Neural progenitor cell (in vitro differentiated cells): Measurements from ENCODE around the gene CCDC112. TPM values are rescaled to one million over a fixed set of nuclear protein-coding genes. Genes with fewer than 3 reads are reported as not detected.

Experiments
- DNase-seq: peaks from one replicate; pipeline ENCODE4 v3.0.0-alpha.2; 2016; ENCODE audit warnings: low spot score
- H2AFZ ChIP-seq: fragments of 200-600 bp; sonication (generic); replicated peaks from 2 replicates; pipeline ENCODE4 v1.6.1; 2016; ENCODE audit warnings: antibody characterized with exemption
- H3F3A ChIP-seq: fragments of 200-600 bp; sonication (generic); 2 replicates; pipeline ENCODE4 v1.6.1; 2016; ENCODE audit warnings: antibody characterized with exemption, low read depth
- H3K27ac ChIP-seq: fragments of 200-600 bp; sonication (generic); 2 replicates; pipeline ENCODE4 v1.5.1; 2016; ENCODE audit warnings: mild to moderate bottlenecking
- H3K27me3 ChIP-seq: fragments of 200-600 bp; sonication (generic); 2 replicates; pipeline ENCODE4 v1.6.1; 2016; ENCODE audit warnings: mild to moderate bottlenecking, moderate library complexity
- H3K36me3 ChIP-seq: fragments of 200-600 bp; sonication (generic); 2 replicates; pipeline ENCODE4 v1.5.1; 2016
- H3K4me1 ChIP-seq: fragments of 200-600 bp; sonication (generic); 2 replicates; pipeline ENCODE4 v1.6.1; 2016; ENCODE audit warnings: mixed run types
- H3K4me2 ChIP-seq: fragments of 200-600 bp; sonication (generic); 2 replicates; pipeline ENCODE4 v1.6.1; 2016
- H3K4me3 ChIP-seq: fragments of 200-600 bp; sonication (generic); 2 replicates; pipeline ENCODE4 v1.5.1; 2016
- H3K79me2 ChIP-seq: fragments of 200-600 bp; sonication (generic); 2 replicates; pipeline ENCODE4 v1.6.1; 2016; ENCODE audit warnings: low read depth
- H3K9ac ChIP-seq: fragments of 200-600 bp; sonication (generic); 2 replicates; pipeline ENCODE4 v1.6.1; 2016
- H3K9me3 ChIP-seq: fragments of 200-600 bp; sonication (generic); 2 replicates; pipeline ENCODE4 v1.5.1; 2016; ENCODE audit warnings: low read depth
- H4K20me1 ChIP-seq: fragments of 200-600 bp; sonication (generic); 2 replicates; pipeline ENCODE4 v1.6.1; 2016; ENCODE audit warnings: low read depth
- H3K27ac Mint-ChIP-seq: 3 replicates; pipeline ENCODE4 v1.8.0; 2021; ENCODE audit warnings: mixed read lengths
- H3K27me3 Mint-ChIP-seq: 2 replicates; pipeline ENCODE4 v1.8.0; 2022; ENCODE audit warnings: low read depth, mild to moderate bottlenecking, inconsistent platforms, moderate library complexity, mixed read lengths; ENCODE audit not compliant: insufficient read depth
- H3K36me3 Mint-ChIP-seq: 3 replicates; pipeline ENCODE4 v1.8.0; 2021; ENCODE audit warnings: mixed read lengths
- H3K4me1 Mint-ChIP-seq: 3 replicates; pipeline ENCODE4 v1.8.0; 2021; ENCODE audit warnings: mixed read lengths
- H3K4me3 Mint-ChIP-seq: 3 replicates; pipeline ENCODE4 v1.8.0; 2021; ENCODE audit warnings: mild to moderate bottlenecking, moderate library complexity, mixed read lengths
- H3K9me3 Mint-ChIP-seq: 3 replicates; pipeline ENCODE4 v1.8.0; 2020; ENCODE audit warnings: mixed read lengths
- EZH2 ChIP-seq: fragments of 200-600 bp; sonication (generic); IDR thresholded peaks from 2 replicates; pipeline ENCODE4 v1.6.1; 2017; ENCODE audit warnings: antibody characterized with exemption, mild to moderate bottlenecking, moderate library complexity
- EZH2phosphoT487 ChIP-seq: fragments of 200-600 bp; sonication (generic); IDR thresholded peaks from 2 replicates; pipeline ENCODE4 v1.6.1; 2017; ENCODE audit warnings: antibody characterized with exemption
- total RNA-seq: library from RNA; depleted of rRNA; stranded (reverse); fragments of >200 nt; gene quantifications from 2 replicates; pipeline ENCODE4 v1.2.3, GENCODE V29; 2015; ENCODE audit warnings: low replicate concordance
- TF ChIP-seq, protein P1 (sequence below): fragments of 200-600 bp; sonication (generic); IDR thresholded peaks from 2 replicates; pipeline ENCODE4 v1.5.1; 2017; ENCODE audit warnings: antibody characterized with exemption, mild to moderate bottlenecking

The CCDC112 gene
- total RNA-seq, 1 donor from 2014 or later, result 33.6 TPM

DNA sequence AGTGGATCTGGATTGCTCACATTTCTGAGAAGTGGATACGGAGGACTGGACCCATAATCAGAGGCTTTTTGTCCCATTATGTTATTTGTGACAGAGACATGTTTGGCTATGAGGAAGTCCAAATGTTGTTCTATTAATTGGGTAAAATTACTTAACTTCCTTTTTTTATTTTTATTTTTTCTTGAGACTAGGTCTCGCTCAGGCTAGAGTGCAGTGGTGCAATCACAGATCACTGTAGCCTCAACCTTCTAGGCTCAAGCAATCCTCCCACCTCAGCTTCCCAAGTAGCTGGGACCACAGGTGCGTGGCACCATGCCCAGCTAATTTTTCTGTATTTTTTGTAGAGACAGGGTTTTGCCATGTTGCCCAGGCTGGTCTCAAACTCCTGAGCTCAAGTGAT, 21.9 kb downstream of the CCDC112 start:
- Histone ChIP-seq H3K9me3 (no peaks in the 10 kb centered on the region), H3K4me3 (no peak overlapping the region), H3K9ac (no peak overlapping the region), H3F3A (no peaks in the 10 kb centered on the region), H3K27ac (no peak overlapping the region), H3K4me1 (no peaks in the 10 kb centered on the region), H3K27me3 (no peaks in the 10 kb centered on the region), H3K4me2 (no peak overlapping the region), H3K79me2 (no peaks in the 10 kb centered on the region), H2AFZ (no peak overlapping the region), H4K20me1 (no peaks in the 10 kb centered on the region), H3K36me3 (peaks cover 6% of the 10 kb centered on the region)
- Mint-ChIP-seq H3K9me3 (no peaks in the 10 kb centered on the region), H3K36me3 (peaks cover 3% of the 10 kb centered on the region), H3K27me3 (no peaks in the 10 kb centered on the region), H3K4me3 (no peak overlapping the region), H3K4me1 (no peaks in the 10 kb centered on the region), H3K27ac (no peak overlapping the region)
- TF ChIP-seq EZH2phosphoT487 (no peak), EZH2 (no peak)
- TF ChIP-seq, protein P1, sequence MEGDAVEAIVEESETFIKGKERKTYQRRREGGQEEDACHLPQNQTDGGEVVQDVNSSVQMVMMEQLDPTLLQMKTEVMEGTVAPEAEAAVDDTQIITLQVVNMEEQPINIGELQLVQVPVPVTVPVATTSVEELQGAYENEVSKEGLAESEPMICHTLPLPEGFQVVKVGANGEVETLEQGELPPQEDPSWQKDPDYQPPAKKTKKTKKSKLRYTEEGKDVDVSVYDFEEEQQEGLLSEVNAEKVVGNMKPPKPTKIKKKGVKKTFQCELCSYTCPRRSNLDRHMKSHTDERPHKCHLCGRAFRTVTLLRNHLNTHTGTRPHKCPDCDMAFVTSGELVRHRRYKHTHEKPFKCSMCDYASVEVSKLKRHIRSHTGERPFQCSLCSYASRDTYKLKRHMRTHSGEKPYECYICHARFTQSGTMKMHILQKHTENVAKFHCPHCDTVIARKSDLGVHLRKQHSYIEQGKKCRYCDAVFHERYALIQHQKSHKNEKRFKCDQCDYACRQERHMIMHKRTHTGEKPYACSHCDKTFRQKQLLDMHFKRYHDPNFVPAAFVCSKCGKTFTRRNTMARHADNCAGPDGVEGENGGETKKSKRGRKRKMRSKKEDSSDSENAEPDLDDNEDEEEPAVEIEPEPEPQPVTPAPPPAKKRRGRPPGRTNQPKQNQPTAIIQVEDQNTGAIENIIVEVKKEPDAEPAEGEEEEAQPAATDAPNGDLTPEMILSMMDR, result no peak
- no peak for DNase-seq

DNA sequence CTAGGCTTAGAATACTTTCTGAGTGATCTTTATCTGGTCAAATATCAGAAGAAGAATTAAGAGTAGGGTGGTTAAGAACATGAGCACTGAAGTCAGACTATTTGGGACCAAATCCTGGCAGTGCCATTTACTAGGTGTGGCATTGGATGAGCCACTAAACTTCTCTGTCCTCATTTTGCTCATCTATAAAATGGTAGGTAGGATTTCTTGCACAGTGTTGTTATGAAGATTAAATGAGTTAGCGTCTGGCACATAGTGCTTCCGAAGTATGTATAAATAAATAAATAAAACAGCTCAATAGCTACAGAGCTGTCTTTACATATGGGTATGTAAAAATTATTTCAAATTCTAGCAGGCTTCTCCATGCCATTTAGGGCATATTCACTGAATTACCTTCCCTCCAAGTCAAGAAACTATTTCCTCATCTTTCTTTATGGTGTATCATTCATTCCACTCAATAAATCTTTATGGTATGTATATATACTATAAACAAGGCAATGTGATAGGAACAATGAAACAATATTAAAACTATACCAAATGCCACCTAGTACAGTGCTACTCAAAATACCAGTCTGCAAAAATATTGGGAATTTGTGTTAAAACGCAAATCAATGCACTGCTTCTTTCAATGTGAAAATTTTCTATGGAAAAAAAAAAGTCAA, 24.0 kb downstream of the CCDC112 start:
- Mint-ChIP-seq H3K9me3 (no peaks in the 10 kb centered on the region), H3K27me3 (no peaks in the 10 kb centered on the region), H3K4me3 (no peak overlapping the region), H3K36me3 (peaks cover 3% of the 10 kb centered on the region), H3K4me1 (no peaks in the 10 kb centered on the region), H3K27ac (no peak overlapping the region)
- Histone ChIP-seq H3K4me3 (no peak overlapping the region), H3K9me3 (no peaks in the 10 kb centered on the region), H3K79me2 (no peaks in the 10 kb centered on the region), H3K36me3 (peaks cover 13% of the 10 kb centered on the region), H3K27ac (no peak overlapping the region), H3K27me3 (no peaks in the 10 kb centered on the region), H3K4me1 (no peaks in the 10 kb centered on the region), H4K20me1 (no peaks in the 10 kb centered on the region), H3F3A (no peaks in the 10 kb centered on the region), H3K9ac (no peak overlapping the region), H3K4me2 (no peak overlapping the region), H2AFZ (no peak overlapping the region)
- no peak for DNase-seq
- no peak for TF ChIP-seq EZH2
- TF ChIP-seq EZH2phosphoT487, result no peak
- TF ChIP-seq, protein P1, result no peak

DNA sequence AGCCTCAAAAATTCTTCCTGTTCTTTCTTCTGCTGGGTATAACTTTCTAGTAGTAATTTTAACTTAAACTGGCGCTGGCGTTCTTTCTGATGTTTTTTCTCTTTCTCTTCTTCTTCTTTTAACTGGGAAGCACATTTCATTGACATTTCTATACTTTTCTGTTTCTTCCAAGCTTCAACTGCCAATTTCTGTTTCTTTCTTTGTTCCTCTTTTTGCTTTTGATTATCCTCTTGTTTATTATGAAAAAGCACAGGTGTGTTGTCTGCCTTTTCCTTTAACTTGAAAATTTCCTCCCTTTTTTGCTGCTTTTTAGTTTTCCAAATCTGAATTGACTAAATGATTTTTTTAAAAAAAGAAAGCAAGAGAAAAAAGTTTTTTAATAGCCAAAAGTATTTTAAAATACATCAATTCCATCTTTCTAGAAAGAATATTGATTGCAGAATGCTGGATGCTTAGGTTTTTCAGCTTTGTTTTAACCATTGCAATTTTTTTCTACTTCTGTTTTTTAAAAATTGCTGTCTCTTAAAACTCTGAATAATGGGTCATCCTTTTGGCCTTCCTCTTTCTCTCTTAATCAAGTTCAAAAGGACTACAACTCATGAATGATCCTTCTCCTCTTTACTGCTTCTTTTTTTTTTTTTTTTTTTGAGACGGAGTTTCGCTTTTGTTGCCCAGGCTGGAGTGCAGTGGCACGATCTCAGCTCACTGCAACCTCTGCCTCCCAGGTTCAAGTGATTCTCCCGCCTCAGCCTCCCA, 25.0 kb downstream of the CCDC112 start:
- H3K36me3 Mint-ChIP-seq, result peaks cover 3% of the 10 kb centered on the region

More for the DNA sequence above, 25.0 kb downstream of the CCDC112 start:
- no peaks in the 10 kb centered on the region for H4K20me1 ChIP-seq
- H3K9ac ChIP-seq, result no peak overlapping the region
- DNase-seq, result no peak
- Mint-ChIP-seq H3K4me1 (no peaks in the 10 kb centered on the region), H3K9me3 (no peaks in the 10 kb centered on the region), H3K4me3 (no peak overlapping the region), H3K27me3 (no peaks in the 10 kb centered on the region), H3K27ac (no peak overlapping the region)
- H3K4me2 ChIP-seq, result no peak overlapping the region
- H3K9me3 ChIP-seq, result no peaks in the 10 kb centered on the region
- H2AFZ ChIP-seq, result no peak overlapping the region
- H3K27ac ChIP-seq, result no peak overlapping the region
- H3K4me1 ChIP-seq, result no peaks in the 10 kb centered on the region
- H3K36me3 ChIP-seq, result peaks cover 13% of the 10 kb centered on the region
- TF ChIP-seq EZH2phosphoT487 (no peak), EZH2 (no peak)
- TF ChIP-seq, protein P1, result no peak
- H3F3A ChIP-seq, result no peaks in the 10 kb centered on the region
- no peak overlapping the region for H3K4me3 ChIP-seq
- no peaks in the 10 kb centered on the region for H3K79me2 ChIP-seq
- H3K27me3 ChIP-seq, result no peaks in the 10 kb centered on the region
